HUES48 (cell line): ENCODE data around the gene TGM3.

Experiments
- H3K27ac ChIP-seq: one replicate; pipeline ENCODE4 v1.7.0; 2013; ENCODE audit warnings: low read depth, low read length, inconsistent platforms
- H3K27me3 ChIP-seq: 2 replicates; pipeline ENCODE4 v1.6.1; 2013; ENCODE audit warnings: mild to moderate bottlenecking, low read length; ENCODE audit not compliant: control insufficient read depth, insufficient read depth
- H3K36me3 ChIP-seq: 2 replicates; pipeline ENCODE4 v1.6.1; 2013; ENCODE audit warnings: low read length; ENCODE audit not compliant: control insufficient read depth, insufficient read depth
- H3K4me1 ChIP-seq: 2 replicates; pipeline ENCODE4 v1.6.1; 2013; ENCODE audit warnings: mild to moderate bottlenecking, low read length; ENCODE audit not compliant: control insufficient read depth, insufficient read depth
- H3K4me3 ChIP-seq: 2 replicates; pipeline ENCODE4 v1.5.1; 2013; ENCODE audit warnings: mild to moderate bottlenecking, low read depth, low read length
- H3K9ac ChIP-seq: 2 replicates; pipeline ENCODE4 v1.6.1; 2013; ENCODE audit warnings: mild to moderate bottlenecking, low read depth, low read length, moderate library complexity
- H3K9me3 ChIP-seq: 2 replicates; pipeline ENCODE4 v1.6.1; 2013; ENCODE audit warnings: low read length; ENCODE audit not compliant: control insufficient read depth, insufficient read depth

The TGM3 gene

GRCh38 chr20:2378893-2379292 lies 83.1 kb downstream of the TGM3 start:
- Histone ChIP-seq H3K27ac (no peak overlapping the region), H3K4me3 (no peak overlapping the region), H3K36me3 (no peaks in the 10 kb centered on the region), H3K4me1 (peaks cover 13% of the 10 kb centered on the region), H3K9ac (no peak overlapping the region), H3K27me3 (no peaks in the 10 kb centered on the region), H3K9me3 (no peaks in the 10 kb centered on the region)

DNA sequence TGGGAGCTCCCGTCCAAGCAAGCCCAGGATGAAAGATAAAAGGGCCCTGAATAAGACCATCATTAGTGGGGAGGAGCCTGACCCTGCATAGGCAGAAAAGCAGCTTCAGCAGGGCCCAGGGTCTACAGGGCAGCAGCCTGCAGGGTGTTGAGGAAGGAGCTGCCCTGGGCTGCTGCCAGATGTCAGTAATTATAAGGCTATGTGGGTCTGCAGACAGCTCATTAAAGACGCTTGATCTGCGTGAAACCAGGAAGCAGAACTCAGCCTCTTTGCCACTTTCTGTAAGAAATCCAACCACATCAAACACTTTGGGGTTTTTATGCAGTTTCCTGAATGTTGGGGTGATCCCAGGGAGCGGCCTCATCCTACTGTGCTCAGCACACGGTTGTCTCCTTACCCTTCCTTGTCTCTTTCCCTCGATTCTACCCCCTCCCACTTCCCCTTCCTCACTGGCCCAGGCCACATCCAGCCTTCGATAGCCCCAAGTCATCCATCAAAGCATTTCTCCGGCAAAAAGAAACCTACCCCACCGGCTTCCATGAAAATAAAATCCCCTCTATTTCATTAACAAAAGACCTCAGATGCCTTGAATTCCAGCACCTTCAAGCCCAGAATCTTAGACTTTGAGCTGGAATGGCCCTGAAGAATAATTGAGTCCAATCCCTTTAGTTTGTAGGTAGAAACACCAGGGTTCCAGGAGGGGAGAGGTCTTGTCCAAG lies 83.9 kb downstream of the TGM3 start:
- Histone ChIP-seq H3K9ac (no peak overlapping the region), H3K27ac (peak overlapping the region; percentile 6), H3K36me3 (no peaks in the 10 kb centered on the region), H3K4me3 (no peak overlapping the region), H3K9me3 (no peaks in the 10 kb centered on the region), H3K4me1 (peaks cover 13% of the 10 kb centered on the region), H3K27me3 (no peaks in the 10 kb centered on the region)

- no peaks in the 10 kb centered on the region for H3K27me3 ChIP-seq
- H3K4me3 ChIP-seq: no peak within 1 kb of the TSS
- H3K4me1 ChIP-seq: peaks cover 13% of the 10 kb centered on the region
- H3K27ac ChIP-seq: peak within 1 kb of the TSS; percentile 6
- no peak within 1 kb of the TSS for H3K9ac ChIP-seq
- H3K9me3 ChIP-seq: no peaks in the 10 kb centered on the region
- H3K36me3 ChIP-seq: no peaks in the 10 kb centered on the region
Observed at GRCh38 chr20:2380601-2381000, 84.8 kb downstream of the TGM3 start, which contains the start of gene TGM6. Gene TGM6 (plus strand): TSS chr20:2380901. CDS start chr20:2380969, 68 bp downstream.

GRCh38 chr20:2381303-2381702 lies 85.5 kb downstream of the TGM3 start:
- Histone ChIP-seq H3K27ac (no peak overlapping the region), H3K9me3 (no peaks in the 10 kb centered on the region), H3K36me3 (no peaks in the 10 kb centered on the region), H3K4me3 (no peak overlapping the region), H3K4me1 (peaks cover 13% of the 10 kb centered on the region), H3K27me3 (no peaks in the 10 kb centered on the region), H3K9ac (no peak overlapping the region)

DNA sequence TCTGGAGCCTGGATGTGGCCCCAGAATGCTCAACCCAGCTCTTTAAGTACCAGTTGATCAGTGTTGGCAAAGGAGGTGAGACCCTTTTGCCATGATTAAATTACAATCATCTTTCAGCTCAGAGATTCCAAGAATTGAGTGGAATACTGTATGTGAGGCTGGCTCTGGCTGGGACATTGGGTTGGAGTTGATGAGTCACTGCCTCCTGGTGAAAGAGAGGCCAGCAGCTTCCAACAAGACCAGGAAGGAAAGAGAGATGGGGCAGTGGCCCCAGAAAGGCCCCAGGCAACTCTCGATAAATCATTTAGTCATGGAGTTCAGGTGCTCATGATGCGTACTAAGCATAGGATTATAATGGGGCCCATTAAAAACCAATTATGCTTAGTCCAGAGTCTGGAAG lies 87.0 kb downstream of the TGM3 start:
- Histone ChIP-seq H3K4me3 (no peak overlapping the region), H3K4me1 (peaks cover 13% of the 10 kb centered on the region), H3K9ac (no peak overlapping the region), H3K27me3 (no peaks in the 10 kb centered on the region), H3K36me3 (no peaks in the 10 kb centered on the region), H3K27ac (no peak overlapping the region), H3K9me3 (no peaks in the 10 kb centered on the region)

DNA sequence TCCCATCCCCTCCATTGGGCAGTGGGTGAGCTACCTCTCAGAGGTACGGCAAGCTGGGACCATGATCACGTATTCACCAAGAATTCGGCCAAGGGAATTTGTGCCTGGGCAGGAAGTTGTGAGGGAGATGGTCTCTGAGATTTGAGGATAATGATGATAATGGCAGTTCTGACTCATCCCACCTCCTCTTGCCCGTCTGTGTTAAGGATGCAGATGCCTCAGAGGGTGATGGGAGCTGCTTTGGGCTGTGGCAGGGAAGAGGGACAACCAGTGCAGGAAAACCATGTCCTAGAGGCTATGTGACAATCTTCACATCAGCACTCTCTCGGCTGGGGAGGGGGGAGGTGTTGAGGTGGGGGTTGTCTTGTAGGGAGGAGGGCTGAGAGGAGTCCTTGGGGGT lies 89.2 kb downstream of the TGM3 start:
- Histone ChIP-seq H3K36me3 (no peaks in the 10 kb centered on the region), H3K27ac (no peak overlapping the region), H3K4me3 (no peak overlapping the region), H3K9me3 (no peaks in the 10 kb centered on the region; the same call in 1 of the 2 replicates), H3K4me1 (peaks cover 5% of the 10 kb centered on the region), H3K27me3 (no peaks in the 10 kb centered on the region), H3K9ac (no peak overlapping the region)

DNA sequence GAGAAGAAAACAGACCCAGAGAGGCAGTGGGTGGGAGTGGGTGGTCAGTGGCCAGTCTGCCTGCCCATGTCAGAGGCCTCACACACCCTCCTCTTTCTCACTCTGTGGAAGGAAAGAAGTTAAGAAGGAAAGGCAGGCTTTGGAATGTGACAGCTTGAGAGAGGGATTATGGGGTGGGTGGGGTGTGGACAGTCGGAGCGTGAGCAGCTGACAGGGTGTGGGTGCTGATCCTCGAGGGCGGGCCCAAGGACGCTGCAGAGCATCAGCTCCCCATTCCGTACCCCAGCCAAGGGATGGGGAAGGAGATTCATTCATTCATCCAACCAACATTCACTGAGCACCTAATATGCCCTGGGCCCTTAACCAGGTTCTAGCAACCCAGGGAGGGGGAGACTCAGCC lies 89.7 kb downstream of the TGM3 start:
- no peak overlapping the region for H3K27ac ChIP-seq

GRCh38 chr20:2386516-2387179 lies 90.8 kb downstream of the TGM3 start:
- no peaks in the 10 kb centered on the region for H3K4me1 ChIP-seq
- no peaks in the 10 kb centered on the region for H3K36me3 ChIP-seq
- H3K4me3 ChIP-seq: no peak overlapping the region
- no peak overlapping the region for H3K27ac ChIP-seq
- no peaks in the 10 kb centered on the region; the same call in 1 of the 2 replicates for H3K9me3 ChIP-seq
- H3K27me3 ChIP-seq: no peaks in the 10 kb centered on the region
- no peak overlapping the region for H3K9ac ChIP-seq

More for the DNA sequence above, 89.7 kb downstream of the TGM3 start:
- no peaks in the 10 kb centered on the region for H3K36me3 ChIP-seq
- H3K9me3 ChIP-seq: no peaks in the 10 kb centered on the region; the same call in 1 of the 2 replicates
- H3K4me3 ChIP-seq: no peak overlapping the region
- no peaks in the 10 kb centered on the region for H3K27me3 ChIP-seq
- H3K4me1 ChIP-seq: 0 out of 2 replicates have a peak, but pooled peaks cover under 1% of the 10 kb centered on the region
- no peak overlapping the region for H3K9ac ChIP-seq

DNA sequence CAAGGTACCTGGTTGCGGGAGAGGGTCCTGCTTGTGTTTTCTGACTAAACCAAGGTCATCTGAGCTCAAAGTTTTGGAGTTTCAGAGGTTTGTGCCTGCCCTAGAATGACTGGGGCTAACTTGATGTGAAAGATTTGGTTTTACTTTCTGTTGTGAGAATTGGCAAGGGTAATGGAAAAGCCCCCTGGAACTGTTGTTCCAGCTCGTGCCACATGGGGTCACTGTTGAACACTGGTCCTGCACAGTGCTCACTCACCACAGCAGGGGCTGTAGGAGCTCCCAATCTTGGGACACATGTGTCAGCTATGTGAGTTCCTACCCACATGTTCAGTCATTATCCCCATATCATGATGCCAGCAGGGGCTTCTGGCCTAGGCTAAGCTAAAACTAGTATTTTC lies 91.4 kb downstream of the TGM3 start:
- no peaks in the 10 kb centered on the region; the same call in 1 of the 2 replicates for H3K9me3 ChIP-seq
- no peak overlapping the region for H3K9ac ChIP-seq
- H3K36me3 ChIP-seq: no peaks in the 10 kb centered on the region
- H3K4me1 ChIP-seq: no peaks in the 10 kb centered on the region
- H3K27me3 ChIP-seq: no peaks in the 10 kb centered on the region
- no peak overlapping the region for H3K4me3 ChIP-seq
- no peak overlapping the region for H3K27ac ChIP-seq

DNA sequence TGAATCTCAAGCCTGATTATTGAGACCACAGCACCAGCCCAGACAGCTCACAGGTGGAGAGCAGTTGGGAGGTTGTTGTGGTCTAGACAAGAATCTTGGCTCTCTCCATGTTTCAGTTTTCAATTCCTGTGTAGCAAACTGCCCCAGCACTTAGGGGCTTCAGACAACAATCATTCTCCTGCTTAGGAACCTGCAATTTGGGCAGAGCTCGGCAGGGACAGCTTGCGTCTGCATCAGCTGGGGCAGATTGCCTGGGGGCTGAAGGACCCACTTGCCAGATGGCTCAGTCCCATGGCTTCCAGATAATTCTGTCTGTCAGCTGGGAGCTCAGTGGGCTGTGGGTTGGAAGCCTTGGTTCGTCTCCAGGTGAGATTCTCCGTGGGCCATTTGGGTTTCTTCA lies 91.8 kb downstream of the TGM3 start:
- Histone ChIP-seq H3K4me1 (no peaks in the 10 kb centered on the region), H3K36me3 (no peaks in the 10 kb centered on the region), H3K4me3 (no peak overlapping the region), H3K9ac (no peak overlapping the region), H3K27me3 (no peaks in the 10 kb centered on the region), H3K9me3 (no peaks in the 10 kb centered on the region; the same call in 1 of the 2 replicates), H3K27ac (no peak overlapping the region)
